Fibroblast of lung (primary cell): Measurements from ENCODE around the gene COX7B2. TPM values are rescaled to one million over a fixed set of nuclear protein-coding genes. Genes with fewer than 3 reads are reported as not detected.

Experiments used
- DNase-seq, 2 donors: peaks; one replicate each; pipeline versions ENCODE4 v3.0.0 to v3.0.0-alpha.2; 2010; ENCODE audit warnings: low read depth in 2 of 2
- H2AFZ ChIP-seq: 2 replicates; pipeline ENCODE4 v1.5.1; 2012; ENCODE audit warnings: low read length, control low read depth, inconsistent platforms
- H3K27ac ChIP-seq: 2 replicates; pipeline ENCODE4 v1.5.1; 2011; ENCODE audit warnings: low read length, control low read depth; ENCODE audit not compliant: insufficient read depth
- H3K27me3 ChIP-seq: 2 replicates; pipeline ENCODE4 v1.5.1; 2011; ENCODE audit warnings: mild to moderate bottlenecking, low read length; ENCODE audit not compliant: control insufficient read depth, insufficient read depth
- H3K36me3 ChIP-seq: 2 replicates; pipeline ENCODE4 v1.5.1; 2011; ENCODE audit warnings: low read length; ENCODE audit not compliant: control insufficient read depth, insufficient read depth
- H3K4me1 ChIP-seq: 2 replicates; pipeline ENCODE4 v1.5.1; 2011; ENCODE audit warnings: low read length; ENCODE audit not compliant: control insufficient read depth, insufficient read depth; ENCODE audit errors: extremely low read depth
- H3K4me2 ChIP-seq: 2 replicates; pipeline ENCODE4 v1.5.1; 2011; ENCODE audit warnings: low read length, control low read depth; ENCODE audit not compliant: insufficient read depth; ENCODE audit errors: extremely low read depth
- H3K4me3 ChIP-seq, 4 experiments: fragments of 200-600 bp in 1 of 4; sonication (generic) in 1 of 4; replicated peaks in 1 of 4; 2 replicates each; pipeline ENCODE4 v1.5.1; 2011 to 2016; ENCODE audit warnings: low read length in 4 of 4, low read depth in 3 of 4, mild to moderate bottlenecking in 3 of 4, control low read depth in 2 of 4, inconsistent platforms in 1 of 4, mixed read lengths in 1 of 4; ENCODE audit not compliant: insufficient read depth in 1 of 4; ENCODE audit errors: control extremely low read depth in 1 of 4
- H3K79me2 ChIP-seq: 2 replicates; pipeline ENCODE4 v1.5.1; 2012; ENCODE audit warnings: mild to moderate bottlenecking, low read length, inconsistent platforms; ENCODE audit not compliant: control insufficient read depth, insufficient read depth
- H3K9ac ChIP-seq: 2 replicates; pipeline ENCODE4 v1.5.1; 2011; ENCODE audit warnings: mild to moderate bottlenecking, low read length, control low read depth; ENCODE audit not compliant: insufficient read depth
- H3K9me3 ChIP-seq: 2 replicates; pipeline ENCODE4 v1.5.1; 2012; ENCODE audit warnings: low read depth, low read length; ENCODE audit not compliant: control insufficient read depth, insufficient read depth
- H4K20me1 ChIP-seq: 2 replicates; pipeline ENCODE4 v1.5.1; 2011; ENCODE audit warnings: low read length; ENCODE audit not compliant: control insufficient read depth, insufficient read depth; ENCODE audit errors: extremely low read depth
- CTCF ChIP-seq, 2 donors: IDR thresholded peaks in 1 of 2; conservative IDR thresholded peaks in 1 of 2; 1 replicate in 1 of 2; 2 replicates in 1 of 2; pipeline ENCODE4 v1.5.1; 2011 to 2012; ENCODE audit warnings: low read length in 2 of 2, control low read depth in 1 of 2, inconsistent platforms in 1 of 2, low read depth in 1 of 2, mild to moderate bottlenecking in 1 of 2
- EZH2 ChIP-seq: IDR thresholded peaks from 2 replicates; pipeline ENCODE4 v1.5.1; 2012; ENCODE audit warnings: low read length, control low read depth, mild to moderate bottlenecking; ENCODE audit errors: missing control alignments
- polyA plus RNA-seq, 2 donors: library from polyadenylated mRNA; depleted of rRNA in 1 of 2; stranded (reverse) in 1 of 2; unstranded in 1 of 2; fragments of >200 nt; gene quantifications; 2 replicates each; pipeline ENCODE4 v1.2.1, GENCODE V29; 2011 to 2012; ENCODE audit warnings: missing spikeins in 1 of 2
- total RNA-seq: library from RNA; depleted of rRNA; stranded (reverse); fragments of >200 nt; gene quantifications from 2 replicates; pipeline ENCODE4 v1.2.1, GENCODE V29; 2014

COX7B2 gene
- total and polyA plus RNA-seq, 2 donors (not counting 1 experiment from before 2014, with no cell fraction given) = not detected

- Histone ChIP-seq H3K9ac (no peak overlapping the region), H3K4me3 (no peak overlapping the region), H2AFZ (no peak overlapping the region), H3K36me3 (no peaks in the 10 kb centered on the region), H3K9me3 (no peaks in the 10 kb centered on the region), H3K4me2 (no peak overlapping the region), H3K27me3 (no peaks in the 10 kb centered on the region), H3K27ac (no peak overlapping the region), H3K4me1 (no peaks in the 10 kb centered on the region), H3K79me2 (no peaks in the 10 kb centered on the region), H4K20me1 (no peaks in the 10 kb centered on the region)
- DNase-seq = no peak
- no peak for TF ChIP-seq CTCF (conservative IDR thresholded peaks at IDR 0.05 in 1 of 2, IDR thresholded peaks at IDR 0.05 in 1 of 2; ENCODE audit: low read depth in 1 of 2, low read length in 2 of 2)
- TF ChIP-seq EZH2 = no peak
Measured at GRCh38 chr4:46830971-46831454, 78.0 kb downstream of the COX7B2 start.

- Histone ChIP-seq H3K4me2 (no peak overlapping the region), H3K36me3 (no peaks in the 10 kb centered on the region), H3K9me3 (no peaks in the 10 kb centered on the region), H3K79me2 (no peaks in the 10 kb centered on the region), H2AFZ (no peak overlapping the region), H3K27ac (no peak overlapping the region), H3K4me1 (no peaks in the 10 kb centered on the region), H3K4me3 (no peak overlapping the region), H3K9ac (no peak overlapping the region), H4K20me1 (no peaks in the 10 kb centered on the region), H3K27me3 (no peaks in the 10 kb centered on the region)
- TF ChIP-seq CTCF (conservative IDR thresholded peaks at IDR 0.05 in 1 of 2, IDR thresholded peaks at IDR 0.05 in 1 of 2; ENCODE audit: low read depth in 1 of 2, low read length in 2 of 2) (no peak), EZH2 (no peak)
- DNase-seq = no peak
Measured at GRCh38 chr4:46820154-46820553, 88.9 kb downstream of the COX7B2 start.

GRCh38 chr4:46819095-46819494, 90.0 kb downstream of the COX7B2 start:
- Histone ChIP-seq H3K27ac (no peak overlapping the region), H3K4me2 (no peak overlapping the region), H3K4me3 (no peak overlapping the region), H3K4me1 (no peaks in the 10 kb centered on the region), H3K79me2 (no peaks in the 10 kb centered on the region), H3K27me3 (no peaks in the 10 kb centered on the region), H4K20me1 (no peaks in the 10 kb centered on the region), H3K36me3 (no peaks in the 10 kb centered on the region), H3K9me3 (no peaks in the 10 kb centered on the region), H3K9ac (no peak overlapping the region), H2AFZ (no peak overlapping the region)
- TF ChIP-seq EZH2 = no peak
- no peak for DNase-seq
